HG03159 (cell line): ENCODE measurements around the gene TSPAN6.

Source experiments
- ATAC-seq: cut with Tn5 transposase; IDR thresholded peaks from one replicate; pipeline ENCODE4 v1.9.1; 2021; ENCODE audit warnings: mild to moderate bottlenecking, moderate library complexity; ENCODE audit not compliant: unreplicated experiment

The TSPAN6 gene

GRCh38 chrX:100636321-100636991 lies at the start of gene TSPAN6:
Gene TSPAN6, minus strand, starts transcription at chrX:100636806. Its CDS starts 112 bp downstream, at chrX:100636694.
- ATAC-seq = peak; percentile 92

- ATAC-seq = no peak
Observed at GRCh38 chrX:100685997-100686305, 49.3 kb upstream of the TSPAN6 start.

- ATAC-seq = peak; percentile 75
Observed at GRCh38 chrX:100685284-100685996, 48.8 kb upstream of the TSPAN6 start.

GRCh38 chrX:100682939-100683338 lies 46.3 kb upstream of the TSPAN6 start:
- no peak for ATAC-seq

GRCh38 chrX:100681599-100681998 lies 45.0 kb upstream of the TSPAN6 start:
- no peak for ATAC-seq

- no peak for ATAC-seq
Observed at GRCh38 chrX:100680756-100681155, 44.1 kb upstream of the TSPAN6 start.

- ATAC-seq = no peak
Observed at GRCh38 chrX:100677611-100678181, 41.1 kb upstream of the TSPAN6 start.

GRCh38 chrX:100674705-100675104 lies 38.1 kb upstream of the TSPAN6 start:
- peak; percentile 42 for ATAC-seq

- ATAC-seq = no peak
Observed at GRCh38 chrX:100673397-100673953, 36.9 kb upstream of the TSPAN6 start.

GRCh38 chrX:100672966-100673365 lies 36.4 kb upstream of the TSPAN6 start:
- ATAC-seq = no peak

GRCh38 chrX:100663642-100664041 lies 27.0 kb upstream of the TSPAN6 start:
- no peak for ATAC-seq

- ATAC-seq = no peak
Observed at GRCh38 chrX:100662796-100663195, 26.2 kb upstream of the TSPAN6 start.

GRCh38 chrX:100662170-100662569 lies 25.6 kb upstream of the TSPAN6 start:
- no peak for ATAC-seq

- no peak for ATAC-seq
Observed at GRCh38 chrX:100659431-100660137, 23.0 kb upstream of the TSPAN6 start.

- ATAC-seq = no peak
Observed at GRCh38 chrX:100658941-100659381, 22.4 kb upstream of the TSPAN6 start.

- ATAC-seq = no peak
Observed at GRCh38 chrX:100654261-100654660, 17.7 kb upstream of the TSPAN6 start.

- ATAC-seq = no peak
Observed at GRCh38 chrX:100652266-100652665, 15.7 kb upstream of the TSPAN6 start.

- no peak for ATAC-seq
Observed at GRCh38 chrX:100650841-100651240, 14.2 kb upstream of the TSPAN6 start.

- no peak for ATAC-seq
Observed at GRCh38 chrX:100649550-100650356, 13.1 kb upstream of the TSPAN6 start.
